GM20000 (cell line): ENCODE data around the gene UBE2R2.
"Not testable (repeated sequence)": the region's sequence is repeated elsewhere in the genome, so short reads cannot be mapped to it uniquely, and the experiment has no call there.

ENCODE experiments used
- DNase-seq: peaks from one replicate; pipeline ENCODE4 v3.0.0; 2012; ENCODE audit warnings: low spot score
- TF ChIP-seq, protein P1 (sequence below): IDR thresholded peaks from 2 replicates; pipeline ENCODE4 v1.5.1; 2012; ENCODE audit warnings: mild to moderate bottlenecking, control low read depth; ENCODE audit errors: extremely low read depth, missing control alignments

Gene UBE2R2, protein sequence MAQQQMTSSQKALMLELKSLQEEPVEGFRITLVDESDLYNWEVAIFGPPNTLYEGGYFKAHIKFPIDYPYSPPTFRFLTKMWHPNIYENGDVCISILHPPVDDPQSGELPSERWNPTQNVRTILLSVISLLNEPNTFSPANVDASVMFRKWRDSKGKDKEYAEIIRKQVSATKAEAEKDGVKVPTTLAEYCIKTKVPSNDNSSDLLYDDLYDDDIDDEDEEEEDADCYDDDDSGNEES

DNA sequence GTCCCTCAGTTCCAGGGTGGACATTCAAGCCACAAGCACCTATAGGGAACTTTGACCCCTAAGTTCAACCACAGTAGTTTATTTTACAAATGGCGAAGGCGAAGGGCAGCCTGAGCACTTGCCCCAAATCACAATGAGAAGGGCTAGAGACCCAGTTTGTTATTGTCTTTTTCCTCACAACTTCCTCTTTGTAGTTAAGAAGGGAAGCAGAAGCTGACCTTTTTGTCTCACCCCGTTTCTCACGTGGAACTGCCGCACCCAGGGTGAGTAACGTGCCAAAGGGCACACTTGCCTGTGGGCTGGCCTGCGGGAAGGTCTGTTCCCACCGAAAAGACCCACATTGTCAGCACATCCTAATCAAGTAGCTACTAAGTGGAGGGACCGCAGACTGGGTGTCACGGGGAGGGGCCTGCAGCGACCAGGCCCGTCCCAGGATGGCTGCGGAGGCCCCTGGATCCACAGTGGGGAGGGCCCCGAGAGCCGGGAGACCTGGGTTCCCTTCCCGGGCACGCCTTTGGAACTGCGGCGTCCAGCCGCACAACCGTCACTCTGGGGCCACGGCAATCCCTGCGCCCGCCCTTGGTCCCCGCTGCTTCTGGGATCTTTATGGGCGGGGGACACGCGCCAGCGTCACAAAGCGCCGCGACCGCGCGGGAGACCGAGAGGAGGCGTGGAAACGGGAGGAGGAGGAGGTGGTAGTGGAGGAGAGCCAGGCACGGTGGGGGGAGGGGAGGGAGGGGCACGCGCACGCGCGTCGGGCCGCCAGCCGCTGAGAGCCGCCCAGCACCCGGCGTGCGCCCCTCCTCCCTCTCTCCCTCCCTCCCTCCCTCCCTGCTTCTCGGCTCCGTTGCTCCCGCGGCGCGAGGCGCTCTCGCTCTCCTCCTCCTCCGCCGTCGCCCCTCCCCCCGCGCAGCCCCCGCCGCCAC, at the start of gene UBE2R2:
TSS of gene UBE2R2 (plus strand) at position 834 of the 926 bp plus-strand sequence. CDS start 598 bp downstream, outside the sequence.
- TF ChIP-seq, protein P1, sequence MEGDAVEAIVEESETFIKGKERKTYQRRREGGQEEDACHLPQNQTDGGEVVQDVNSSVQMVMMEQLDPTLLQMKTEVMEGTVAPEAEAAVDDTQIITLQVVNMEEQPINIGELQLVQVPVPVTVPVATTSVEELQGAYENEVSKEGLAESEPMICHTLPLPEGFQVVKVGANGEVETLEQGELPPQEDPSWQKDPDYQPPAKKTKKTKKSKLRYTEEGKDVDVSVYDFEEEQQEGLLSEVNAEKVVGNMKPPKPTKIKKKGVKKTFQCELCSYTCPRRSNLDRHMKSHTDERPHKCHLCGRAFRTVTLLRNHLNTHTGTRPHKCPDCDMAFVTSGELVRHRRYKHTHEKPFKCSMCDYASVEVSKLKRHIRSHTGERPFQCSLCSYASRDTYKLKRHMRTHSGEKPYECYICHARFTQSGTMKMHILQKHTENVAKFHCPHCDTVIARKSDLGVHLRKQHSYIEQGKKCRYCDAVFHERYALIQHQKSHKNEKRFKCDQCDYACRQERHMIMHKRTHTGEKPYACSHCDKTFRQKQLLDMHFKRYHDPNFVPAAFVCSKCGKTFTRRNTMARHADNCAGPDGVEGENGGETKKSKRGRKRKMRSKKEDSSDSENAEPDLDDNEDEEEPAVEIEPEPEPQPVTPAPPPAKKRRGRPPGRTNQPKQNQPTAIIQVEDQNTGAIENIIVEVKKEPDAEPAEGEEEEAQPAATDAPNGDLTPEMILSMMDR: no peak
- peak; percentile 99 for DNase-seq

DNA sequence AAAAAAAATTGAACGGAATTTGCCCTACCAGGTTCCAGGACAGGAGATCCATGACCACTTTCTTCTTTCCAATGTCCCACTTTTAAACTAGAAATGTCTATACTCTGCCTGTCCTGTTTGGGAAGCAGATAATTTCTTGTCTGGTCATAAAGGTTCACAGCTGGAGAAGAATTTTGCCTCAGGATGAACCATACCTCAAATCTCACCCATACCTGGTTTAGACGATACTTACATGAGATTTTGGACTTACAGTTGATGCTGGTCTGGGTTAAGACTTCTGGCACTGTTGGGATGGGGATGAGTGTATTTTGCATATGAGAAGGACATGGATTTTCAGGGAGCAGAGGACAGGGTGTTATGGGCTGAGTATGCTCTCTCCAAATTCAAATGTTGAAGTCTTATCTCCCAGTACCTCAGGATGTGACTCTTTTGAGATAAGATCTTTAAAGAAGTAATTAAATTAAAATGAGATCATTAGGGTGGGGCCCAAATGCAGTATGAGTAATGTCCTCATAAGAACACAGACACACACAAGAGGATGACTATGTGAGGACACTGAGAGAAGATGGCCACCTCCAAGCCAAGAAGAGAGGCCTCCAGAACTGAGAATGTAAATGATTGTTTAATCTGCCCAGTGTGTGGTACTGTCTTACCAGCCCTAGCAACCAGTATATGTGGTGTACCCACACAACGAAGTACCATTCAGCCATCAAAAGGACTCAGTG, 46.6 kb upstream of the UBE2R2 start:
- not testable (repeated sequence) for DNase-seq

DNA sequence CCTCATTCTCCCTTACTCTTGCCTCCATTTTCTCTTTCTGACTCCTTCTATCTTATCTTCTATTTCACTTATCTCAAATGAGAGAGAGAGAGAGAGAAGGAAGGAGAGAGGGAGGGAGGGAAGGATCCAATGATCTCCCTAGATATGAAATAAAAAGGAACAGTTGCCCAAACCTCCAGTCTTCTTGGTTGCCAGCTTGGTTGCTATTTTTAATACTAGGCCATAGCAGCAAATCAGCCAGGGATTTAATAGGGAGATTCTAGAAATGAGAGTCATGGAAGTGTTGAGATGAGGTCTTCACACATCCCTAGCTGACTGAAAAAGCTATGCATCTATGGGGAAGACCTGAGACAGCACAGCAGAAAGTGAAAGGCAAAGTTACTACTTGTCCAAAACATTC, 43.8 kb upstream of the UBE2R2 start:
- DNase-seq: not testable (repeated sequence)

DNA sequence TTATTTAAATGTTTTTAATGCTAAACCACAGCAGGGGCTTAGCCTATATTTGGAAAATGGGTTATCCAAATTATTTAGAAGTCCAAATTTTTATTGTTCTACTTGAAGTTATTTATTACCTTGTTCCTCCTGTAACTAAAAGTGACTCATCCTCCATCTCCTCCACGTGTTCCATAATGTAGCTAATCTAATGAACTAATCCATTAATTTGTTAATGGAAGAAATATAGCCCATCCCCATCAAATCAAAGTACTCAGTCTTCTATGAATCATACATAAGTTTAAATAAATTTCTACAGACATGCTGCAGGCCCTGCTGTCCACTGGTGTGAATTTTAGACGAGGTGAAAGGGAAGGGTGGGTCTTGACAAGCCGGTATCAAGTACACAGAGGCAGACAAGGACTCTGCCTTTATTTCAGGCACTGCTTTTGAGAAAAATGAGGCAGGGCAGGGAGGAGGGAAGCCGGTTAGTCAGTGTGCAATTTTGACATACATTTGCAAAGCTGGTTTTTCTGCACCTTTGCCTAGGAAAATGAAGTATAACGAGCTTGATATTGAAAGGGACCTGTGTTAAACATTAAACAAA, 42.8 kb upstream of the UBE2R2 start:
- not testable (repeated sequence) for DNase-seq

DNA sequence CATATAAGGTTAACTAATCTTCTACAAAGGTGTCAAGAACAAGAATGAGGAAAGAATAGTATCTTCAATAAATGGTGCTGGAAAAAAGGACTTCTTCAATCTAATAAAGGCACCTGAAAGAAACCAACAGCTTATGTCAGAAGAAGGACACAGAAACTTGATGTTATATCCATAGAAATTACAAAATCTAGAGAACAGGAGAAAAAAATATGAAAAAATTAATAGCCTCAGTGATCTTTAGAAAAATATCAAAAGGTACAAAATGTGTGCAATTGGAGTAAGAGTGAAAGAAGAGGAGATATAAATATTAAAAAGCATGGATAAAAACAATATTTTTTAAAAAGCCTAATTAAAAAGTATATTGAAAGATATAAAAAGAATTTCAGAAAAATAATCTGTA, 40.4 kb upstream of the UBE2R2 start:
- no peak for DNase-seq
- TF ChIP-seq, protein P1: no peak

DNA sequence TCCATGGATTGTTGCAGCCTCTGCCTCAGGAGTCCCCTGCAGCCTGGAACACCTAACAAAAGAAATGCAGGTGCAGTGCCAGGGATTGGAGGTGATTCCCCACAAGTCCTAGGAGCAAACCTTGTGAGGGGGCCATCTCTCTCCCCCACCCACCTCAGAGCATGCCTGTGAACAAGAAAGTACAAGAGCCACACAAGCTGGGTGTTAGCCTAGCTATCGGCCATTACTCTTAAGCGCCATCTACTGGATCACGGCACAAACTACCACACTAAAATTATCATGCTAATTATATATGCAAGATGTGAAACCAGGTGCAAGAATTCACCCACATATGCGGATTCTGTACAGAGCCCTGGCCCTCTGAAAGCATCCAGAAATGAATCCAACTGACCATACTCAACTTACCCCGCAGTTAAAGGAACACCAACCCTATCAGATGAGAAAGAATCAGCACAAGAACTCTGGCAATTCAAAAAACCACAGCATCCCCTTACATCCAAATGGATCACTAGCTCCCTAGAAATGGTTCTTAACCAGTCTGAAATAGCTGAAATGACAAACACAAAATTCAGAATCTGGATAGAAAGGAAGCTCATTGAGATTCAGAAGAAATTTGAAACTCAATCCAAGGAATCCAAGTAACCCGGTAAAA, 38.1 kb upstream of the UBE2R2 start:
- DNase-seq: peak; percentile 69
- TF ChIP-seq, protein P1: peak; percentile 77

DNA sequence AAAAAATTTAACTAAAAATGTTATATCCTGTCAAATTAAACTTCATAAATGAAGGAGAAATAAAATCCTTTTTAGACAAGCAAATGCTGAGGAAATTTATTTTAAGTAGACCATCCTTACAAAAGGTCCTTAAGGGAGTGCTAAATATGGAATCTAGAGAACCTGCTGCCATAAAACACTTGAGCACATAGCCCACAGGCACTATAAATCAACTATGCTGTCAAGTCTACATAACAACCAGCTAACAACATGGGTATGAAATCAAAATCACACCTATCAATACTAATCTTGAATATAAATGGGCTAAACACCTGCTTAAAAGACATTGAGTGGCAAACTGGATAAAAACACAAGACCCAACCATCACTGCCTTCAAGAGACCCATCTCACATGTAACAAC, 36.7 kb upstream of the UBE2R2 start:
- TF ChIP-seq, protein P1: no peak
- no peak for DNase-seq

DNA sequence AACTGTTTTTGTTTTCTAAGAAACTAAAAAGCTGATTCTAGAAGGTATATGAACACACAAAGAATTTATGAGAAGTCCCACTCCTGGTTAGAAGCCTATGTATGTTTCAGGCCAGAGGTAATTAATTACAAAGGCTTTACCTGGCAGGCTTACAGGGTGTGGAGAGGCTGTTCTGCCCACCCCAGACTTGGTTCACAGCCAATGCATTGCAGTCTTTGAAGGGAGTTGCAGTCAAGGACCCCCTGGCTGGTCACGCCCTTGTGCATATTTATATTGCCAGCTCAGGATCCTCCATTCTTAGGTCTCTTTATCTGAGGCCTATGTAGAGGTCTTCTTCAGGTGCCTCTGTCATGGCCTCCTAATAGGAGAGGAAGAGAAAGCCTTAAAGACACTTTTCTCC, 35.2 kb upstream of the UBE2R2 start:
- DNase-seq: no peak
- TF ChIP-seq, protein P1: no peak
